Heart left ventricle (tissue), 16 donors: ENCODE measurements around the gene REG1B. TPM values are rescaled to one million over a fixed set of nuclear protein-coding genes. Genes with fewer than 3 reads are reported as not detected.

Source experiments
- ATAC-seq, 4 donors: fragments of 200-7000 bp; cut with Tn5 transposase; one replicate each; pipeline ENCODE4 v1.9.1; 2020 to 2022; ENCODE audit warnings: moderate library complexity in 4 of 4, mild to moderate bottlenecking in 3 of 4, moderate number of reproducible peaks in 1 of 4
- DNase-seq, 5 donors: peaks; one replicate each; pipeline ENCODE4 v3.0.0-alpha.2; 2020
- H3K27ac ChIP-seq, 12 donors: fragments of 200-600 bp; sonication (generic) in 4 of 12; one replicate each; pipeline versions ENCODE4 v1.5.0 to v1.8.0; 2016 to 2022; ENCODE audit warnings: mild to moderate bottlenecking in 2 of 12
- H3K27me3 ChIP-seq, 9 donors: fragments of 200-600 bp; sonication (generic) in 2 of 9; one replicate each; pipeline versions ENCODE4 v1.5.1 to v1.8.0; 2016 to 2022; ENCODE audit warnings: mild to moderate bottlenecking in 3 of 9
- H3K36me3 ChIP-seq, 9 donors: fragments of 200-600 bp; sonication (generic) in 2 of 9; one replicate each; pipeline versions ENCODE4 v1.5.0 to v1.8.0; 2018 to 2022; ENCODE audit warnings: mild to moderate bottlenecking in 2 of 9
- H3K4me1 ChIP-seq, 12 donors: fragments of 200-600 bp; sonication (generic) in 4 of 12; one replicate each; pipeline versions ENCODE4 v1.5.0 to v1.8.0; 2016 to 2022; ENCODE audit warnings: mild to moderate bottlenecking in 3 of 12
- H3K4me3 ChIP-seq, 12 donors: fragments of 200-600 bp; sonication (generic) in 4 of 12; one replicate each; pipeline versions ENCODE4 v1.5.0 to v1.8.0; 2017 to 2022; ENCODE audit warnings: mild to moderate bottlenecking in 9 of 12, moderate library complexity in 4 of 12
- H3K9me3 ChIP-seq, 12 donors: fragments of 200-600 bp; sonication (generic) in 4 of 12; one replicate each; pipeline versions ENCODE4 v1.5.0 to v1.8.0; 2016 to 2022; ENCODE audit warnings: mild to moderate bottlenecking in 1 of 12
- CTCF ChIP-seq, 12 donors: fragments of 200-600 bp; sonication (generic) in 4 of 12; IDR thresholded peaks; one replicate each; pipeline versions ENCODE4 v1.5.0 to v1.8.0; 2018 to 2022; ENCODE audit warnings: antibody characterized with exemption in 12 of 12, mild to moderate bottlenecking in 5 of 12
- POLR2A ChIP-seq, 2 donors: fragments of 450-650 bp; IDR thresholded peaks; one replicate each; pipeline ENCODE4 v1.6.1; 2017; ENCODE audit warnings: antibody characterized with exemption in 2 of 2, mild to moderate bottlenecking in 2 of 2, moderate library complexity in 2 of 2
- WGBS, 4 donors: extraction: QIAGEN DNeasy Blood & Tissue Kit in 2 of 4; methylation state at CpG; one replicate each; pipeline versions ENCODE4 v1.1.5 to v1.1.7; 2013 to 2018; 5-methylcytosine and 5-hydroxymethylcytosine counted together
- intact Hi-C, 10 donors: fragments of 100-400 bp; cut with DNase I; formaldehyde crosslinking; loops; one replicate each; pipeline versions ENCODE4 v1.11.1 to v1.14.2; 2022
- polyA plus RNA-seq, 2 donors: library from polyadenylated mRNA; stranded (reverse); fragments of 200-250 nt; gene quantifications; one replicate each; pipeline ENCODE4 v1.2.3, GENCODE V29; 2013
- total RNA-seq, 9 donors: library from RNA; depleted of rRNA in 2 of 9; stranded (reverse); fragments of >200 nt in 2 of 9; fragmentation: NEBNext Ultra II Directional in 3 of 9; extraction: Animal tissue kit (Norgen Biotek cat#: 25700) in 3 of 9; gene quantifications; one replicate each; pipeline versions ENCODE4 v1.1.0 to v1.2.4, GENCODE V29; 2016 to 2023
- donor health status: ischemic (EF 13 %, LVEDD 7.1; RV severe dilation, severe dysfunction).
- donor health status: healthy with polysubstance abuse.
- donor health status: DM: no; HTN: yes; CAD: no.
- donor health status: DM: no; HTN: no; CAD: no.
- donor health status: ischemic (EF 25% LVEDD 6.9; RV normal size, moderate dysfunction).
- donor health status: ischemic (EF 25% LVEDD 5.7; RV mildly dilated, moderate dysfunction).
- donor health status: healthy.
- donor health status: DM: yes; HTN: yes; CAD: no.
- donor health status: ischemic (EF 35%, LVEDD 5.7; RV mildly dilated, moderate dysfunction).
- donor health status: nonischemic (EF 11% LVEDD 7.7; RV severe dilation, severe dysfunction).
- donor health status: DM: yes; HTN: yes; CAD: no.
- donor health status: PGD.
- donor health status: ischemic (EF 29% LVEDD 5.4; RV normal size, mild dysfunction).
- donor health status: nonischemic (EF 23%, LVEDD 6.1; RV moderate dilation, normal function).

Gene REG1B
- total and polyA plus RNA-seq, 11 donors = 0.27 to 2.0 (median 0.69) TPM; not detected in 6

GRCh38 chr2:79086255-79086654, 1.5 kb downstream of the REG1B start:
- Histone ChIP-seq H3K4me3 (no peak overlapping the region), H3K27me3 (peaks cover 0 to 5% (median 0%) of the 10 kb centered on the region in 9 donors), H3K27ac (no peak overlapping the region), H3K9me3 (no peaks in the 10 kb centered on the region), H3K36me3 (no peaks in the 10 kb centered on the region), H3K4me1 (no peaks in the 10 kb centered on the region)
- ATAC-seq (no peak), DNase-seq (no peak)
- WGBS, 4 donors = 61 to 66% (median 62%) methylated on average over 4 of the region's 4 CpGs
- intact Hi-C loops = no loop called here
- TF ChIP-seq CTCF (IDR thresholded peaks at IDR 0.05) (no peak), POLR2A (IDR thresholded peaks at IDR 0.05) (no peak)

- no peak overlapping the region for H3K27ac ChIP-seq
- H3K9me3 ChIP-seq = no peaks in the 10 kb centered on the region
- H3K4me1 ChIP-seq = no peaks in the 10 kb centered on the region
- H3K36me3 ChIP-seq = no peaks in the 10 kb centered on the region
- WGBS, 4 donors = 72 to 83% (median 77%) methylated on average over 3 of the region's 3 CpGs
- TF ChIP-seq POLR2A (IDR thresholded peaks at IDR 0.05) = no peak
- TF ChIP-seq CTCF (IDR thresholded peaks at IDR 0.05) = no peak
- no peak for DNase-seq
- no peak for ATAC-seq
- no peak overlapping the region for H3K4me3 ChIP-seq
- intact Hi-C loops = no loop called here
- peaks cover 0 to 5% (median 0%) of the 10 kb centered on the region in 9 donors for H3K27me3 ChIP-seq
Measured at GRCh38 chr2:79085382-79085781, 2.4 kb downstream of the REG1B start.

- DNase-seq (no peak), ATAC-seq (no peak)
- no peaks in the 10 kb centered on the region for H3K36me3 ChIP-seq
- H3K4me3 ChIP-seq = no peak overlapping the region
- TF ChIP-seq CTCF (IDR thresholded peaks at IDR 0.05) (no peak), POLR2A (IDR thresholded peaks at IDR 0.05) (no peak)
- intact Hi-C loops = no loop called here
- no peaks in the 10 kb centered on the region for H3K4me1 ChIP-seq
- 77 to 83% (median 81%) methylated on average over 3 of the region's 3 CpGs for WGBS, 4 donors
- H3K27ac ChIP-seq = no peak overlapping the region
- H3K27me3 ChIP-seq = peaks cover 0 to 5% (median 0%) of the 10 kb centered on the region in 9 donors
- no peaks in the 10 kb centered on the region for H3K9me3 ChIP-seq
Measured at GRCh38 chr2:79084495-79085135, 3.2 kb downstream of the REG1B start.

GRCh38 chr2:79083597-79084251, 4.1 kb downstream of the REG1B start:
- no peak overlapping the region for H3K4me3 ChIP-seq
- H3K27me3 ChIP-seq = peaks cover 0 to 5% (median 0%) of the 10 kb centered on the region in 9 donors
- DNase-seq (no peak), ATAC-seq (no peak)
- H3K9me3 ChIP-seq = no peaks in the 10 kb centered on the region
- H3K4me1 ChIP-seq = no peaks in the 10 kb centered on the region
- intact Hi-C loops = no loop called here
- no peak overlapping the region for H3K27ac ChIP-seq
- TF ChIP-seq CTCF (IDR thresholded peaks at IDR 0.05) (no peak), POLR2A (IDR thresholded peaks at IDR 0.05) (no peak)
- H3K36me3 ChIP-seq = no peaks in the 10 kb centered on the region
